Naive thymus-derived CD4-positive, alpha-beta T cell (primary cell): Measurements from ENCODE around the gene TDRD7. TPM values are rescaled to one million over a fixed set of nuclear protein-coding genes. Genes with fewer than 3 reads are reported as not detected.

Source experiments
- ATAC-seq: fragments of 150-1000 bp; cut with Tn5 transposase; 2 replicates; pipeline ENCODE4 v1.10.0; 2021; ENCODE audit warnings: mild to moderate bottlenecking, moderate library complexity
- CTCF ChIA-PET: fragments of 350-600 bp; sonication (Branson Sonifier 250); formaldehyde crosslinking; loops from one replicate; lab custom pipeline; 2021; ENCODE audit warnings: antibody characterized with exemption; lab: Charles Lee
- POLR2A ChIA-PET: fragments of 350-600 bp; sonication (Branson Sonifier 250); formaldehyde crosslinking; loops from one replicate; lab custom pipeline; 2021; ENCODE audit warnings: antibody characterized with exemption, inconsistent platforms; lab: Charles Lee
- DNase-seq, 9 donors: peaks; one replicate each; pipeline versions ENCODE4 v3.0.0 to v3.0.0-alpha.2; 2020 to 2022; ENCODE audit warnings: mixed read lengths in 1 of 9
- H3K27ac ChIP-seq: one replicate; pipeline ENCODE4 v1.7.0; 2013; ENCODE audit warnings: mild to moderate bottlenecking, low read depth, low read length, moderate library complexity
- H3K27me3 ChIP-seq, 2 donors: one replicate each; pipeline ENCODE4 v1.7.0; 2013; ENCODE audit warnings: low read length in 2 of 2, mild to moderate bottlenecking in 2 of 2, moderate library complexity in 2 of 2; ENCODE audit not compliant: control insufficient read depth in 2 of 2, insufficient read depth in 2 of 2
- H3K36me3 ChIP-seq, 3 experiments: 1 replicate in 2 of 3; 2 replicates in 1 of 3; pipeline ENCODE4 v1.7.0; 2013; ENCODE audit warnings: low read length in 3 of 3, mild to moderate bottlenecking in 3 of 3, moderate library complexity in 1 of 3; ENCODE audit not compliant: insufficient read depth in 3 of 3, control insufficient read depth in 2 of 3
- H3K4me1 ChIP-seq, 2 donors: one replicate each; pipeline ENCODE4 v1.7.0; 2013; ENCODE audit warnings: low read length in 2 of 2, mild to moderate bottlenecking in 2 of 2, moderate library complexity in 1 of 2; ENCODE audit not compliant: control insufficient read depth in 2 of 2, insufficient read depth in 2 of 2
- H3K4me3 ChIP-seq: 2 replicates; pipeline ENCODE4 v1.7.0; 2013; ENCODE audit warnings: mild to moderate bottlenecking, low read length
- H3K9me3 ChIP-seq, 3 experiments: 1 replicate in 2 of 3; 2 replicates in 1 of 3; pipeline ENCODE4 v1.7.0; 2013; ENCODE audit warnings: low read length in 3 of 3; ENCODE audit not compliant: control insufficient read depth in 2 of 3
- H3K27ac Mint-ChIP-seq, 9 donors: one replicate each; pipeline ENCODE4 v1.8.0; 2020 to 2022; ENCODE audit warnings: mixed read lengths in 9 of 9, mild to moderate bottlenecking in 8 of 9, moderate library complexity in 5 of 9, inconsistent platforms in 2 of 9
- H3K27me3 Mint-ChIP-seq, 5 donors: one replicate each; pipeline ENCODE4 v1.8.0; 2021 to 2022; ENCODE audit warnings: mixed read lengths in 5 of 5, mild to moderate bottlenecking in 1 of 5
- H3K36me3 Mint-ChIP-seq, 5 donors: one replicate each; pipeline ENCODE4 v1.8.0; 2020 to 2022; ENCODE audit warnings: mixed read lengths in 5 of 5, mild to moderate bottlenecking in 3 of 5, inconsistent platforms in 1 of 5
- H3K4me1 Mint-ChIP-seq, 7 donors: one replicate each; pipeline ENCODE4 v1.8.0; 2020 to 2022; ENCODE audit warnings: mixed read lengths in 7 of 7, mild to moderate bottlenecking in 3 of 7, inconsistent platforms in 1 of 7
- H3K4me3 Mint-ChIP-seq, 10 donors: one replicate each; pipeline ENCODE4 v1.8.0; 2020 to 2022; ENCODE audit warnings: mild to moderate bottlenecking in 10 of 10, mixed read lengths in 10 of 10, moderate library complexity in 6 of 10, inconsistent platforms in 2 of 10
- H3K9me3 Mint-ChIP-seq, 11 donors: one replicate each; pipeline ENCODE4 v1.8.0; 2020 to 2022; ENCODE audit warnings: mixed read lengths in 11 of 11, mild to moderate bottlenecking in 4 of 11, inconsistent platforms in 1 of 11, moderate library complexity in 1 of 11
- intact Hi-C, 2 donors: fragments of 100-400 bp; cut with micrococcal nuclease; formaldehyde crosslinking; loops; one replicate each; pipeline ENCODE4 v1.15.1; 2023
- polyA plus RNA-seq, 2 donors: library from polyadenylated mRNA; unstranded; fragments of 300-500 nt; fragmentation: Illumina TruSeq; gene quantifications; one replicate each; pipeline ENCODE4 v1.2.3, GENCODE V29; 2021
- total RNA-seq, 6 experiments: library from RNA in 5 of 6; stranded (reverse) in 5 of 6; gene quantifications; 1 replicate in 5 of 6; 2 replicates in 1 of 6; pipeline ENCODE4 v1.2.3 and lab custom pipeline; 2021 to 2026

TDRD7 gene
- total and polyA plus RNA-seq, 7 experiments from 2014 or later, result 2.2 to 15.0 (median 9.0) TPM

GRCh38 chr9:97427885-97428284, 16.0 kb downstream of the TDRD7 start:
- H3K27me3 Mint-ChIP-seq, result no peaks in the 10 kb centered on the region
- H3K4me1 Mint-ChIP-seq, result peaks cover 0 to 13% (median 6%) of the 10 kb centered on the region in 7 donors
- CTCF ChIA-PET, result no interaction called here
- no peak overlapping the region for H3K27ac Mint-ChIP-seq
- H3K9me3 Mint-ChIP-seq, result peaks cover 0 to 12% (median 2%) of the 10 kb centered on the region in 11 donors
- DNase-seq (no peak), ATAC-seq (no peak)
- Histone ChIP-seq H3K9me3 (no peaks in the 10 kb centered on the region), H3K4me1 (no peaks in the 10 kb centered on the region), H3K36me3 (peaks cover 12 to 36% (median 14%) of the 10 kb centered on the region in 3 experiments), H3K27me3 (no peaks in the 10 kb centered on the region), H3K4me3 (no peak overlapping the region), H3K27ac (no peak overlapping the region)
- no peak overlapping the region for H3K4me3 Mint-ChIP-seq
- POLR2A ChIA-PET, result no interaction called here
- intact Hi-C loops, result no loop called here
- peaks cover 22 to 56% (median 27%) of the 10 kb centered on the region in 5 donors for H3K36me3 Mint-ChIP-seq

DNA sequence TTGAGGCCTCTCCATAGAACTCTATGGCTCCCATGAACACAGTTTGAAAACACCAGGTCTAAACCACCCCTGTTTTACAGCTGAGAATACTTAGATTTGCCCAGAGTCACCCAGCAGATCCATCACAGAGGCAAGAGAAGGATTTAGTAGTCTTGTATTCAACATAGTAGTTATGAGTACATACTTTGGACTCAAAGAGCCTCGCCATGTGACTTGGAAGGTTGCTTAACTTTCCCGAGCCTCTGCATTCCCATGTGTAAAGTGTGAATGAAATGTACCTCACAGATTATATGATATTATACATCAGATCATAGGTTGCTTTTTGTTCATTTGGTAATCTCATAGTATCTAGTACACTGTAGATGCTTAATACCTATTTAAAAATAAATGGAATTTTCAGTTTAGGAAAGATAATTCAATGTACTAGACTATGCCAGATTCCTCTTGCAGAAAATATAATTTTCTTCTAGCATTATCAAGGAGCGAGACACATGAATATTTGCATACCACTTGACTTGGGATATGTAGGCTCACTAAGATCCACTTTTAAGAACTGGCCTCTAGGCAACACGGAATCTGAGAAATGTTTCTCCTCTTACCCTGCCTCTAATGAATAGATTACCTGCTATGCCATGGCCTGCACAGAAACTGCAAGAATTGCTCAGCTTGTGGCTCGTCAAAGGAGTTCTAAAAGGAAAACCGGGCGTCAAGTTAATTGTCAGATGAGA, 18.6 kb downstream of the TDRD7 start:
- Mint-ChIP-seq H3K9me3 (no peaks in the 10 kb centered on the region), H3K4me1 (peaks cover 0 to 11% (median 6%) of the 10 kb centered on the region in 7 donors), H3K36me3 (peaks cover 22 to 67% (median 30%) of the 10 kb centered on the region in 5 donors), H3K4me3 (no peak overlapping the region), H3K27me3 (no peaks in the 10 kb centered on the region), H3K27ac (no peak overlapping the region)
- no peaks in the 10 kb centered on the region for H3K27me3 ChIP-seq
- POLR2A ChIA-PET, result interaction anchor here (0.7 kb wide), 1 partner anchor 15 kb away, joined by 3 read pairs; no protein-coding TSS in a partner anchor
- H3K36me3 ChIP-seq, result peaks cover 14 to 46% (median 19%) of the 10 kb centered on the region in 3 experiments
- intact Hi-C loops, result no loop called here
- H3K27ac ChIP-seq, result no peak overlapping the region
- no peak overlapping the region for H3K4me3 ChIP-seq
- no peak for ATAC-seq
- H3K9me3 ChIP-seq, result no peaks in the 10 kb centered on the region
- DNase-seq, result no peak
- no peaks in the 10 kb centered on the region for H3K4me1 ChIP-seq
- CTCF ChIA-PET, result no interaction called here

GRCh38 chr9:97431044-97431441, 19.1 kb downstream of the TDRD7 start:
- ChIA-PET CTCF (no interaction called here), POLR2A (interaction anchor here (0.7 kb wide), 1 partner anchor 15 kb away, joined by 3 read pairs; no protein-coding TSS in a partner anchor)
- no peak overlapping the region for H3K27ac Mint-ChIP-seq
- DNase-seq, result no peak
- Histone ChIP-seq H3K9me3 (no peaks in the 10 kb centered on the region), H3K36me3 (peaks cover 14 to 46% (median 19%) of the 10 kb centered on the region in 3 experiments), H3K4me1 (no peaks in the 10 kb centered on the region), H3K27ac (no peak overlapping the region), H3K4me3 (no peak overlapping the region), H3K27me3 (no peaks in the 10 kb centered on the region)
- intact Hi-C loops, result no loop called here
- peaks cover 22 to 67% (median 30%) of the 10 kb centered on the region in 5 donors for H3K36me3 Mint-ChIP-seq
- H3K27me3 Mint-ChIP-seq, result no peaks in the 10 kb centered on the region
- H3K4me3 Mint-ChIP-seq, result no peak overlapping the region
- H3K9me3 Mint-ChIP-seq, result no peaks in the 10 kb centered on the region
- peaks cover 0 to 11% (median 6%) of the 10 kb centered on the region in 7 donors for H3K4me1 Mint-ChIP-seq
- ATAC-seq, result no peak

GRCh38 chr9:97431549-97432143, 19.8 kb downstream of the TDRD7 start:
- no peak for ATAC-seq
- ChIA-PET POLR2A (interaction anchor here (0.7 kb wide), 1 partner anchor 16 kb away, joined by 3 read pairs; no protein-coding TSS in a partner anchor), CTCF (no interaction called here)
- Mint-ChIP-seq H3K27ac (no peak overlapping the region), H3K4me3 (no peak overlapping the region), H3K36me3 (peaks cover 22 to 69% (median 30%) of the 10 kb centered on the region in 5 donors), H3K27me3 (no peaks in the 10 kb centered on the region), H3K9me3 (no peaks in the 10 kb centered on the region), H3K4me1 (peaks cover 0 to 11% (median 6%) of the 10 kb centered on the region in 7 donors)
- Histone ChIP-seq H3K4me3 (no peak overlapping the region), H3K4me1 (no peaks in the 10 kb centered on the region), H3K9me3 (no peaks in the 10 kb centered on the region), H3K27me3 (no peaks in the 10 kb centered on the region), H3K36me3 (peaks cover 14 to 46% (median 19%) of the 10 kb centered on the region in 3 experiments), H3K27ac (no peak overlapping the region)
- intact Hi-C loops, result no loop called here
- DNase-seq, result no peak

DNA sequence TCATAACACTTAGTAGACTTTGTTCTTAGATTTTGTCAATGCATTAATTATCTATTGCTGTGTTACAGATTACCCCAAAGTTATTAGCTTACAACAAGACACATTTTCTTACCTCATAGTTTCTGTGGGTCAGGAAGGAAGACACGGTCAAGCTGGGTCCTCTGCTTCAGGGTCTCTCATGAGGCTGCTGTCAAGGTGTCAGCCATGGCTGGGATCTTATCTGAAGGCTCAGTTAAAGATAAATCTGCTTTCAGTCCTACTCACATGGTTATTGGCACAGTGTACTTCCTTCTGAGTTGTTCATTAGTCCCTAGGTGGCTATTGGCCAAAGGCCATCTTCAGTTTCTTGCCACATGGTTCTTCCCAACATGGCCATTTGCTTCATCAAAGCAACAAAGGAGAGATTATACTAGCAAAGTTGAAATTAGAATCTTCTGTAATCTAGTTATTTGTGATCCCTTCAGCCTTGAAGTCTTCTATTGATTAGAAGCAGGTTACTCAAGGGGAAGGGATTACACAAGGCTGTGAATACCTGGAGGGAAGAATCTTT, 25.2 kb downstream of the TDRD7 start:
- no peak for DNase-seq
- H3K9me3 ChIP-seq, result no peaks in the 10 kb centered on the region
- ChIA-PET POLR2A (no interaction called here), CTCF (no interaction called here)
- no peak overlapping the region for H3K4me3 Mint-ChIP-seq
- H3K4me1 Mint-ChIP-seq, result no peaks in the 10 kb centered on the region
- no peak for ATAC-seq
- H3K27me3 ChIP-seq, result no peaks in the 10 kb centered on the region
- H3K27ac Mint-ChIP-seq, result no peak overlapping the region
- no peak overlapping the region for H3K4me3 ChIP-seq
- H3K27me3 Mint-ChIP-seq, result no peaks in the 10 kb centered on the region
- H3K36me3 ChIP-seq, result peaks cover 10 to 28% (median 10%) of the 10 kb centered on the region in 3 experiments
- H3K4me1 ChIP-seq, result no peaks in the 10 kb centered on the region
- peaks cover 0 to 54% (median 23%) of the 10 kb centered on the region in 5 donors for H3K36me3 Mint-ChIP-seq
- intact Hi-C loops, result no loop called here
- H3K9me3 Mint-ChIP-seq, result no peaks in the 10 kb centered on the region
- no peak overlapping the region for H3K27ac ChIP-seq

DNA sequence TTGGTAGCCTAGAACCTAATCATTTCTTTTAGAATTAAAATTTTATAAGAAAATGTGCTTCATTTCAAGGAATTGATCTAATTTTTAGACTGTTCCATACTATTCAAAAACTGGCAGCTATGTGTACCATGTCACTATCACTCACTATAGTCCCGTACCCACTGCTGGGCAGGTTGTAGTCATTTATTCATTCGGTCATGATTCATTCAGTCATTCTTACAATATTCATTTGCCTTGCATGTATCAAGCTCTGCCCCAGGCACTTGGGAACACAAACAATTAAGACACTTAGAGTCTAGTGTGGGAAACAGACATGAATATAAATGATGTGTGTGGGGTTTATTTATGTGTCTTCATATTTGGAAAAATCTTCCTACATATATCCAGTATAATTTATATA, 26.4 kb downstream of the TDRD7 start:
- H3K4me3 ChIP-seq, result no peak overlapping the region
- intact Hi-C loops, result no loop called here
- H3K36me3 Mint-ChIP-seq, result peaks cover 0 to 51% (median 21%) of the 10 kb centered on the region in 5 donors
- no peak overlapping the region for H3K27ac ChIP-seq
- H3K4me3 Mint-ChIP-seq, result no peak overlapping the region
- no peaks in the 10 kb centered on the region for H3K9me3 Mint-ChIP-seq
- H3K27me3 ChIP-seq, result no peaks in the 10 kb centered on the region
- H3K27ac Mint-ChIP-seq, result no peak overlapping the region
- ChIA-PET POLR2A (no interaction called here), CTCF (no interaction called here)
- ATAC-seq, result no peak
- no peaks in the 10 kb centered on the region for H3K9me3 ChIP-seq
- no peak for DNase-seq
- H3K27me3 Mint-ChIP-seq, result no peaks in the 10 kb centered on the region
- H3K36me3 ChIP-seq, result peaks cover 6 to 20% (median 9%) of the 10 kb centered on the region in 3 experiments
- H3K4me1 ChIP-seq, result no peaks in the 10 kb centered on the region
- H3K4me1 Mint-ChIP-seq, result no peaks in the 10 kb centered on the region
